ENCODE measurements around the gene CFAP410. TPM values are rescaled to one million over a fixed set of nuclear protein-coding genes. Genes with fewer than 3 reads are reported as not detected.
A peak's percentile ranks its signal among the peaks of the same experiment; 100 is the strongest.

CFAP410 gene
- total RNA-seq, 2 experiments from 2014 or later, result 7.3 to 11.4 TPM

DNA sequence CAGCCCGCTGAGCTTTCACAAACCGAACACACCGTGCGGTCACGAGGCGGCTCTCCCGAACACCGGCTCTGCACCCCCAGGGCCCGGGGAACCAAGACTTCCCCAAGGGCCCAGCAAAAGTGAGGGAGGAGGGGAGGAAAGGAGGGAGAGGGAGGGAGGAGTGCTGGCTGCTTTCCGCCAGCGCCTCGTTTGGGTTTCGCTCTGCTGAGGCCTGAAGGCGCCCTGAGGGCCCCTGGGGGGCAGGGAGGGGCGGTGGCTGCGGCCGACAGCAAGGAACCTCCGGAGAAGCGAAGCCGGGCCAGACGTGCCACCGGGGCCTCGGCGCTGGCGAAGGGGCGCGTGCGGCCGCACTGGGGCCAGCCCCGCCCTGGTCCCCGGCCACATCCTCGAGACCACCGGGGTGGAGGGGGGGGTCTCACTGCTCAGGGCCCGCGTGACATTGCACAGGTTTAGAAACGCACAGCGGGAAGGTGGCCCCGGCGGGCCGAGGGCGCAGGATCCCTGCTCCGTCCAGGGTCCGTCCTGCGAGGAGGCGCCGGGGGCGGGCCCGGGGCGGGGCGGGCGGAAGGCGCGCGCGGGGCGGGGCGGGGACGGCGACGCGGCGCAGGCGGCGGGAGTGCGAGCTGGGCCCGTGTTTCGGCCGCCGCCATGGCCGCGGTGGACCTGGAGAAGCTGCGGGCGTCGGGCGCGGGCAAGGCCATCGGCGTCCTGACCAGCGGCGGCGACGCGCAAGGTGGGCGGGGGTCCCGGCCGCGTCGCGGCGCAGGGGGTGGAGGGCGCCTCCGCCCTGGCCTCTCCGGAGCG is 39.5 kb downstream of the CFAP410 start, which contains the start of gene PFKL:
TSS of gene PFKL (plus strand) at position 596 of the 804 bp plus-strand sequence. CDS start at position 649, 53 bp downstream.
- intact Hi-C loops (cut with DNase I, micrococcal nuclease), result loop anchor here in 1 of 2 experiments (1.0 to 5.0 kb wide), 6 partner anchors 40 to 511 kb away; partner anchors contain the start of genes CFAP410, LRRC3, RRP1 and TRAPPC10
- ChIA-PET CTCF (interaction anchor here (0.9 to 1.0 kb wide), 2 partner anchors 185 to 216 kb away, joined by 3 read pairs; no protein-coding TSS in a partner anchor), POLR2A (no interaction called here)
- peak within 1 kb of the TSS; percentile 96 for H3K27ac Mint-ChIP-seq
- H3K9me3 Mint-ChIP-seq (ENCODE audit: low read depth), result no peaks in the 10 kb centered on the region
- peak within 1 kb of the TSS; percentile 85 for H3K4me3 Mint-ChIP-seq
- peak; percentile 82 for DNase-seq
- peaks cover 51% of the 10 kb centered on the region for H3K4me1 Mint-ChIP-seq
- peak; percentile 63 for ATAC-seq
- H3K27me3 Mint-ChIP-seq, result no peaks in the 10 kb centered on the region
- peaks cover 8% of the 10 kb centered on the region for H3K36me3 Mint-ChIP-seq (ENCODE audit: low read depth)

GRCh38 chr21:44299085-44299457 is 40.1 kb downstream of the CFAP410 start:
- H3K4me1 Mint-ChIP-seq, result peaks cover 52% of the 10 kb centered on the region
- H3K4me3 Mint-ChIP-seq, result peak overlapping the region; percentile 85
- intact Hi-C loops (cut with DNase I, micrococcal nuclease), result loop anchor here in 1 of 2 experiments (1.0 kb wide), 2 partner anchors 40 to 129 kb away; partner anchors contain the start of gene CFAP410
- H3K9me3 Mint-ChIP-seq (ENCODE audit: low read depth), result no peaks in the 10 kb centered on the region
- peak; percentile 11 for ATAC-seq
- peaks cover 8% of the 10 kb centered on the region for H3K36me3 Mint-ChIP-seq (ENCODE audit: low read depth)
- H3K27ac Mint-ChIP-seq, result peak overlapping the region; percentile 96
- CTCF ChIA-PET, result interaction anchor here (0.9 to 1.0 kb wide), 2 partner anchors 185 to 216 kb away, joined by 3 read pairs; no protein-coding TSS in a partner anchor
- no peaks in the 10 kb centered on the region for H3K27me3 Mint-ChIP-seq
- POLR2A ChIA-PET, result no interaction called here
- DNase-seq, result no peak

DNA sequence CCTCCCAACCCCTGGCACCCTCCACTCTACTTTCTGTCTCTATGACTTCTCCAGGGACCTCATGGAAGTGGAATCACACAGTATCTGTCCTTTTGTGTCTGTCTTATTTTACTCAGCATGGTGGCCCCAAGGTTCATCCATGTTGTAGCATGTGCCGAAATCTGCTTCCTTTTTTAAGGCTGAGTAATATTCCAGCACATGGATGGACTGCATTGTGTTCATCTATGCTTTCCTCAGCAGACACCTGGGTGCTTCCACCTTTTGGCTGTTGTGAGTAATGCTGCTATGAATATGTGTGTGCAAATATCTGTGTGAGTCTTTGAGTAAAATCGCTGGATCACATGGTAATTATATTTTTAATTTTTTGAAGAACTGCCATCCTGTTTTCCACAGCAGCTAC is 40.9 kb downstream of the CFAP410 start:
- ATAC-seq, result no peak
- H3K4me3 Mint-ChIP-seq, result peak overlapping the region; percentile 36
- ChIA-PET POLR2A (no interaction called here), CTCF (interaction anchor here (0.7 to 1.4 kb wide), 11 partner anchors 21 to 284 kb away, joined by 3 to 8 read pairs (median 3); no protein-coding TSS in a partner anchor)
- peaks cover 5% of the 10 kb centered on the region for H3K36me3 Mint-ChIP-seq (ENCODE audit: low read depth)
- DNase-seq, result peak; percentile 42
- H3K27me3 Mint-ChIP-seq, result no peaks in the 10 kb centered on the region
- H3K27ac Mint-ChIP-seq, result peak overlapping the region; percentile 69
- H3K4me1 Mint-ChIP-seq, result peaks cover 45% of the 10 kb centered on the region
- intact Hi-C loops (cut with DNase I, micrococcal nuclease), result no loop called here
- no peaks in the 10 kb centered on the region for H3K9me3 Mint-ChIP-seq (ENCODE audit: low read depth)

GRCh38 chr21:44297525-44298290 is 41.5 kb downstream of the CFAP410 start:
- intact Hi-C loops (cut with DNase I, micrococcal nuclease), result no loop called here
- H3K27ac Mint-ChIP-seq, result peak overlapping the region; percentile 69

GRCh38 chr21:44296916-44297315 is 42.3 kb downstream of the CFAP410 start:
- H3K9me3 Mint-ChIP-seq (ENCODE audit: low read depth), result no peaks in the 10 kb centered on the region
- CTCF ChIA-PET, result interaction anchor here (0.6 kb wide), 1 partner anchor 244 kb away, joined by 3 read pairs; no protein-coding TSS in a partner anchor
- peaks cover 2% of the 10 kb centered on the region for H3K36me3 Mint-ChIP-seq (ENCODE audit: low read depth)
- ATAC-seq (no peak), DNase-seq (no peak)
- no peak overlapping the region for H3K4me3 Mint-ChIP-seq
- POLR2A ChIA-PET, result no interaction called here
- intact Hi-C loops (cut with DNase I, micrococcal nuclease), result no loop called here
- H3K27ac Mint-ChIP-seq, result no peak overlapping the region
- H3K4me1 Mint-ChIP-seq, result peaks cover 41% of the 10 kb centered on the region
- H3K27me3 Mint-ChIP-seq, result no peaks in the 10 kb centered on the region

More at GRCh38 chr21:44297525-44298290, 41.5 kb downstream of the CFAP410 start:
- Mint-ChIP-seq H3K9me3 (ENCODE audit: low read depth) (no peaks in the 10 kb centered on the region), H3K36me3 (ENCODE audit: low read depth) (peaks cover 5% of the 10 kb centered on the region), H3K27me3 (no peaks in the 10 kb centered on the region), H3K4me3 (peak overlapping the region; percentile 36), H3K4me1 (peaks cover 46% of the 10 kb centered on the region)
- DNase-seq, result peak; percentile 89
- ChIA-PET POLR2A (no interaction called here), CTCF (interaction anchor here (0.7 to 1.4 kb wide), 13 partner anchors 20 to 1392 kb away, joined by 3 to 8 read pairs (median 3); no protein-coding TSS in a partner anchor)
- peak; percentile 65 for ATAC-seq

DNA sequence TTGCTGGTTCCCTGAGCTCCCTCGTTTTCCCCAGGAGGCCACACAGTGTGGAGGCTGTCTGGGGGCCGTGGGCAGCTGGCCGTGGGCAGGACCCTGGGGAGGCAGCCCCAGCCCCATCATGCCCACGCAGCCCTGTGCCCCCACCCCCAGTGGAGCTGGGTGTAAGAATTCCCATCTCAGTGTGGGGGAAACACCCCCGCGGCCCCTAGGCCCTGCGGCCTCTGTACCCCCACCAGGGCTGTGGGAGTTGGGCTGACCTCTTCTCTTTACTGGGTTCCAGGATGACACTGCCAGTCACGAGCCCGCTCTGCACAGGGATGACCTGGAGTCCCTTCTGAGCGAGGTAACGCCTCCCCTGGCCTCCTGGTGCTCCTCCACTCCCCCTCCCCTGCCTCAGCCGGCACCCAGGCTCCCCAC is 43.1 kb downstream of the CFAP410 start:
- ChIA-PET CTCF (interaction anchor here (0.7 kb wide), 1 partner anchor 570 kb away, joined by 3 read pairs; no protein-coding TSS in a partner anchor), POLR2A (no interaction called here)
- Mint-ChIP-seq H3K27me3 (no peaks in the 10 kb centered on the region), H3K9me3 (ENCODE audit: low read depth) (no peaks in the 10 kb centered on the region), H3K36me3 (ENCODE audit: low read depth) (peaks cover 2% of the 10 kb centered on the region), H3K4me1 (peaks cover 33% of the 10 kb centered on the region), H3K27ac (no peak overlapping the region), H3K4me3 (no peak overlapping the region)
- DNase-seq, result no peak
- ATAC-seq, result no peak
- intact Hi-C loops (cut with DNase I, micrococcal nuclease), result no loop called here

DNA sequence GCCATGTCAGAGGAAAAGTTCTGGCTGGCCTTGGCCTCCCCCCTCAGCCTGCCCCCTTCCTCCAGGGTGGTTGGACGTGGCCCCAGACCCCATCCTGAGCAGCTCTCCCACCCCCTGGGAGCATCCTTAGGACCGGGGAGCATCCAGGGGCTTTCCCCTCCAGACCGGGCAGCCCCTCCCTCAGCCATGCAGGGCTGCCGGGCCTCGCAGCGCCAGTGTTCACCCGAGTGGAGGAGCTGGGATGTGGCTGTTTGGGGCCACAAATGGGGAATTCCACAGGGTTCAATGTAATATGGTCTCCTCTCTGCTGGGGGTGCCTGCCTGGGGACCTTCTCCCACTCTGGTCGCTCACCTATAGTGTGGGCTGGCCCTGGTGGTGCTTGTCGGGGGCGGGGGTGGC is 43.5 kb downstream of the CFAP410 start:
- DNase-seq, result no peak
- no peak for ATAC-seq
- CTCF ChIA-PET, result interaction anchor here (0.7 to 1.1 kb wide), 3 partner anchors 10 to 571 kb away, joined by 3 to 4 read pairs (median 3); no protein-coding TSS in a partner anchor

GRCh38 chr21:44295163-44295573 is 44.0 kb downstream of the CFAP410 start:
- intact Hi-C loops (cut with DNase I, micrococcal nuclease), result no loop called here
- CTCF ChIA-PET, result interaction anchor here (0.7 to 1.1 kb wide), 2 partner anchors 9 to 95 kb away, joined by 3 to 4 read pairs; no protein-coding TSS in a partner anchor

More for the DNA sequence above, 43.5 kb downstream of the CFAP410 start:
- H3K4me1 Mint-ChIP-seq, result peaks cover 29% of the 10 kb centered on the region
- no peaks in the 10 kb centered on the region for H3K27me3 Mint-ChIP-seq
- H3K27ac Mint-ChIP-seq, result no peak overlapping the region
- no peaks in the 10 kb centered on the region for H3K9me3 Mint-ChIP-seq (ENCODE audit: low read depth)
- H3K36me3 Mint-ChIP-seq (ENCODE audit: low read depth), result no peaks in the 10 kb centered on the region
- POLR2A ChIA-PET, result no interaction called here
- intact Hi-C loops (cut with DNase I, micrococcal nuclease), result no loop called here
- no peak overlapping the region for H3K4me3 Mint-ChIP-seq

DNA sequence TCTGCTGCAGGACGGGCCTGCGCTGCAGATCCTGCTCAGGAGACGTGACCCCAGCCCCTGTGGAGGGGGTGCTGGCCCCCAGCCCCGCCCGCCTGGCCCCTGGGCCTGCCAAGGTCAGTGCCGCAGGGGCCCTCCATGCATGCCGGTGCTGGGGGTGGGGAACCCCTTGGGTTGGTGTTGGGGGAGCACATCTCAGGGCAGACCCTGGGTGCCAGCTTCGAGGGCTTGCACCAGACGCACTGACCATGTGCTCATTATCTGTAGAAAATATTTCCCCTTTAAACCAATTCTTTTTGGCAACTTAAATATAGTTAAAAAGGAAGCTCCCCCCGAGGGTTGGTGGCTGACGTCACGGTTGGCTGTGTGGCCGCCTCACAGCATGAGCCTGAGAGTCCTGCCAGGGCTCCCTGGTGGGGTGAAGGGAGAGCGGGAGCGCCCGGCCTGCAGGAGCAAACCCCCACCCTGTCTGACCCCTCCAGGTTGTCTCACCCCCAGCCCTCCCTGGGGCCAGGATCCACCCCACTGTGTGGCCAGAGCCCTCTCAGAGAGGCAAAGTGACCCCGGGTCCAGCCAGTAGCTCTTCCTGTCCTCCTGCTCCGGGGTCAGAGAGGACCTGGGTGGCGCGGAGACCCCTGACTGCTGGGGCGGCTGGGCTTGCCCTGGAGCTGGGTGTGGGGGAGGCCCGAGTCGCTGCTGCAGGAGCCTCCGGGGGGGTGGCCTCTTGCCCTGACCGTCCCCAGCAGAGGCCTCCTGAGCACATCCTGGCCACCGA is 44.6 kb downstream of the CFAP410 start:
- ChIA-PET POLR2A (no interaction called here), CTCF (interaction anchor here (1.1 kb wide), 1 partner anchor 96 kb away, joined by 4 read pairs; no protein-coding TSS in a partner anchor)
- intact Hi-C loops (cut with DNase I, micrococcal nuclease), result no loop called here
- DNase-seq (no peak), ATAC-seq (no peak)
- Mint-ChIP-seq H3K4me1 (peaks cover 29% of the 10 kb centered on the region), H3K4me3 (no peak overlapping the region), H3K36me3 (ENCODE audit: low read depth) (no peaks in the 10 kb centered on the region), H3K9me3 (ENCODE audit: low read depth) (no peaks in the 10 kb centered on the region), H3K27me3 (no peaks in the 10 kb centered on the region), H3K27ac (no peak overlapping the region)

More at GRCh38 chr21:44295163-44295573, 44.0 kb downstream of the CFAP410 start:
- Mint-ChIP-seq H3K4me3 (no peak overlapping the region), H3K9me3 (ENCODE audit: low read depth) (no peaks in the 10 kb centered on the region), H3K4me1 (peaks cover 29% of the 10 kb centered on the region), H3K27me3 (no peaks in the 10 kb centered on the region), H3K36me3 (ENCODE audit: low read depth) (no peaks in the 10 kb centered on the region), H3K27ac (no peak overlapping the region)
- DNase-seq (no peak), ATAC-seq (no peak)
- POLR2A ChIA-PET, result no interaction called here

DNA sequence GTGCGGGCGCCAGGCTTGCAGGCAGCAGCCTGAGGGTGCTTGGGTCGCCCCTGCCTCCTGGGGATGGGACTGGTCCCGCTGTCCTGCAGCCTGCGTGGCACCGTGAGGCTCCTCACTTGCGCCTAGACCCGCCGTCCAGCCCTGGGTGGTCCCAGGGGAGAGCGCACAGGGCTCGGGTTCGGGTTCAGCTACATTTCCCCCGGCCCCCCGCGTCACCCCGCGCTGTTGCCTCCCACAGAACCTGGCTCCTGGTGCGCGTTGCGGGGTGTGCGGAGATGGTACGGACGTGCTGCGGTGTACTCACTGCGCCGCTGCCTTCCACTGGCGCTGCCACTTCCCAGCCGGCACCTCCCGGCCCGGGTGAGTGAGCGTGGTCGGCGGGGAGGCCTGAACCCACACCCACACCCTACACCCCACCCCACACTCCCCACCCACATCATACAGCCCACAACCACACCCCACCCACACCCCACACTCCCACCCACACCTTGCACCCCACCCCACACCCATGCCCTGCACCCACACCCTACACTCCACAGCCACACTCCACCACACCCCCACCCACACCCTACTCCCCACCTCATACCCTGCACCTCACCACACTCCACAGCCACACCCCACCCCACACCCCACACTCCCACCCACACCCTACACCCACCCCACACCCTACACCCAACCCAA is 45.5 kb downstream of the CFAP410 start:
- intact Hi-C loops (cut with DNase I, micrococcal nuclease), result no loop called here
- Mint-ChIP-seq H3K27me3 (no peaks in the 10 kb centered on the region), H3K27ac (no peak overlapping the region), H3K4me1 (peaks cover 23% of the 10 kb centered on the region), H3K36me3 (ENCODE audit: low read depth) (no peaks in the 10 kb centered on the region), H3K9me3 (ENCODE audit: low read depth) (no peaks in the 10 kb centered on the region), H3K4me3 (no peak overlapping the region)
- POLR2A ChIA-PET, result no interaction called here
- ATAC-seq (no peak), DNase-seq (no peak)
- CTCF ChIA-PET, result interaction anchor here (0.5 kb wide), 1 partner anchor 790 kb away, joined by 3 read pairs; no protein-coding TSS in a partner anchor

Data from activated CD4-positive, alpha-beta T cell treated with anti-CD3 and anti-CD28 coated beads for 36 hours (primary cell).